Glomerular endothelial cell (primary cell): Measurements from ENCODE around the gene OLIG2. TPM values are rescaled to one million over a fixed set of nuclear protein-coding genes. Genes with fewer than 3 reads are reported as not detected.

Source experiments
- DNase-seq: peaks from one replicate; pipeline ENCODE4 v3.0.0-alpha.2; 2011; ENCODE audit warnings: low read depth, low spot score; ENCODE audit errors: extremely low read depth
- total RNA-seq: library from RNA; depleted of rRNA; stranded (reverse); fragments of >200 nt; gene quantifications from 2 replicates; pipeline ENCODE4 v1.2.3, GENCODE V29; 2015

Gene OLIG2
- total RNA-seq, 1 donor from 2014 or later = not detected

DNA sequence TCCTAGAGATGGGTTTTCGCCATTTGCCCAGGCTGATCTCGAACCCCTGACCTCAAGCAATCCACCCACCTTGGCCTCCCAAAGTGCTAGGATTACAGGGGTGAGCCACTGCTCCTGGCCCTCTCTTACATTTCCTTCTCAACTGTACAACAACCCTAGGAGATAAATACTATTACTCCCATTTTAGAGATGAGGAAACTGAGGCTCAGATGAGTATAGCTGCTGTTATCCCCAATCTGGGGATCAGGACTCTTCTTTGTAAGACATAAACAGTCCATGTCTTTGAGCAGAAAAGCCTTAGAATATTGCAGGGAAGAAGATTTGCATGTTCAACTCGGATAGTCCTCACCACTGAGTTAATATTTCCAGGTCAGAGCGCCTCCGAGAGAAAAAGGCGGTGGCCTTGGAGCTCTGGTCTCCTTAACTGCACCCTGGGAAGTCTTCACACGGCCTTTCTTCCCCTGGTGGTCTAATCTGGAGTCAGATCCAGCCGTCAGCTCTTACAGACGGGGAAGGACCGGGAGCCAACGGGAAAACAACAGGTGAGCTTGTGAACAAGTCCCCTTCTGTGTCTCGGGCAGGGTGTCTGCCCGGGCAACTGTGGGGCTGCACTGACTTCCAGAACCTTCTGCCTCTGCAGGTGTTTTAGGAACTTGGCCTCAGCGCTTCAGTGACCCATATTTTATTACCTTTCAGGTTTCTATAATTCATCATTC is 38.3 kb downstream of the OLIG2 start:
- DNase-seq = no peak

DNA sequence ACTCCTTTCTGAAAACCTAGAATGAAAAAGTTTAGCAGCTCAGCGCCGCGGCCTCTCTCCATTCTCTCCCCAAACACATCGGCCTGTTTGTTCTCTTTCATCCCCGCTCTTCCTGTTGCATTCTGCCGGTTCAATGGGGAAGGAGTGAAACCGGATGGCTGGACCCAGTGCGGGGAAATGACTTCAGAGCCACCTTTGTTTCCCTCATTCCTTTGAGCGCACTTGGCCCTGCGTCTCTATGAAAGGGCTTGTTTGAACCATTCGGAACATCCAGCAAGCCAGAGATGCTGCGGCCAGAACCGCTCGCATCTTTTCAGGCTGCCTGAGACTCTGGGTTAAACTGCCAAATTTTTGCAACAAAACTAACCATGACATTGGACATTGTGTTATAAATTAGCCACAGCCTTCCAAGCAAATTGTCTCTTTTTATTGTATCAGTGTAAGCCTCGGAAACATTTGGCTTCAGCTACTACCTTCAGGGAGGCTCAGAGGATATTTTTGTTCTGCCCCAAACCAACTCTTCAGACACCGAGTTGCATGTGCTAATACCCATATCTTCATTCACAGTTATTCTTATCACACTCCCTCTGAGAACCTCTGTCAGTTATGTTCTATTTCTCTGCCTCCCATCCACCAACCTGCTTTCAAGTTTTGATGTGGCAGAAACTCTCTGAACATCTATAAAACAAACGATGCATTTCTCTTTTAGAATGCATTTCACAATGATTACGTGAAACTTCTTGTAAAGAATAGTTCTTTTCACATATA is 39.1 kb downstream of the OLIG2 start:
- DNase-seq = no peak

DNA sequence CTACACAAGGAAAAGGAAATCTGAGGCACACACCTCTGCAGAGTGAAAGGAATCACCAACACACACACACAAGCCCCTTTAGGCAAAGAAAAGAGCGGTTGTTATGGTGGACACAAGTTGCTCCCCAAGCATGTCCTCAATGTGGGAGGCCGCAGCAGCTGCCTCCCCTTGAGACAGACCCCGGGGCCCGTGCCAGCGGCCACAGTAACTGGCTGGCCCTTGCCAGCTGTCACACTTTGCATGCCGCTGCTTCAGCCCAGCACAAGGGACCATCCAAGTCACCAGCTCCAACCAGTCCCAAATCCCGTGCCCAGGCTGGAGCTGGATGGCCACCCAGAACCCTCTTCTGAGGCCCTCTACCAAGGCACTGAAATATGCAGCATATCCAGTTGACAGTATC is 41.3 kb downstream of the OLIG2 start:
- no peak for DNase-seq

DNA sequence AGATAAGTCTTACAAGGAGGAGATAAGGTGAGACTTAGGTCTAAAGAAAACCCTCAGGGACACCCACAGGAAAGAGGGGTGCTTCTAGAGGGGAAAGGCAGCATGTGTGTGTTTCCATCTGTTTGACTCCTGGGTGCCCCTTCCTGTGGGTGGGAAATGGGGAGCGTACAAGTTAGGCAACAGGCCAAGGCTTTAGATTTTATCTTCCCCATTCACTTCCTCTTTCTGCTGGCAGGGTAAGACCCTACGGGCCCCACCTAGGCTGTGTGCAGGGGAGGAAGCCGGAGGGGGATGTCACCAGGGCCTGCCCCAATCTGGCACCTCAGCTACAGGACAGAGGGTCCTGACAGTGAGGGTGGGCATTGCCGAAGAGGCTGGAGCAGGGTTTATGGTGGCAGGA is 41.7 kb downstream of the OLIG2 start:
- DNase-seq = no peak

DNA sequence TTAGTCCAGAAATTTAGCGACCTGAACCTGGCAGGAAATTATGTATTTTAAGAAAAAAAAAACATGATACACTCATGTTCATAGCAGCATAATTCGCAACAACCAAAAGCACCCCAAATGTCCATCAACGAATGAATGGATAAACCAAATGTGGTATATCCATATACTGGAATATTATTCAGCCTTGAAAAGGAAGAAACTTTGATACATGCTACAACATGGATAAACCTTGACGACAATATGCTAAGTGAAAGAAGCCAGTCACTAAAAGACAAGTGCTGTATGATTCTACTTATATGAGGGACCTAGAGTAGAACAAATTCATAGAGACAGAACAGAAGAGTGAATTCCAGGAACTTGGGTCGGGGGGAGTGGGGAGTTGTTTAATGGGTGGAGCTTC is 43.5 kb downstream of the OLIG2 start:
- no peak for DNase-seq

DNA sequence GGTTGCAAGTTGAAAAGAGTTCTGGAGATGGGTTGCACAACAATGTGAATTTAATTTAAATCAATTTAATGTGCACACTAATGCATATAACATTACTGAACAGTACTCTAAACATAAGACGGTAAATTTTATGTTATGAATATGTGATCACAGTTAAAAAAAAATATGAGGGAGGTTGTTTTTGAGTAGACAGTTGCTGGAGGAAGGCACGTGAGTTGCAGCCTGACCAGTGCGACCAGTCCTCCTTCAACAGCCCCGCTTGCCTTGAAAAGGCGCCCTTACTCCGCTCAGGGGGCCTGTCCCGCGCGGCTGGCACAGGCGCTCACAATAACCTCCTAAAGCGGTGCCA is 43.9 kb downstream of the OLIG2 start:
- DNase-seq = no peak

DNA sequence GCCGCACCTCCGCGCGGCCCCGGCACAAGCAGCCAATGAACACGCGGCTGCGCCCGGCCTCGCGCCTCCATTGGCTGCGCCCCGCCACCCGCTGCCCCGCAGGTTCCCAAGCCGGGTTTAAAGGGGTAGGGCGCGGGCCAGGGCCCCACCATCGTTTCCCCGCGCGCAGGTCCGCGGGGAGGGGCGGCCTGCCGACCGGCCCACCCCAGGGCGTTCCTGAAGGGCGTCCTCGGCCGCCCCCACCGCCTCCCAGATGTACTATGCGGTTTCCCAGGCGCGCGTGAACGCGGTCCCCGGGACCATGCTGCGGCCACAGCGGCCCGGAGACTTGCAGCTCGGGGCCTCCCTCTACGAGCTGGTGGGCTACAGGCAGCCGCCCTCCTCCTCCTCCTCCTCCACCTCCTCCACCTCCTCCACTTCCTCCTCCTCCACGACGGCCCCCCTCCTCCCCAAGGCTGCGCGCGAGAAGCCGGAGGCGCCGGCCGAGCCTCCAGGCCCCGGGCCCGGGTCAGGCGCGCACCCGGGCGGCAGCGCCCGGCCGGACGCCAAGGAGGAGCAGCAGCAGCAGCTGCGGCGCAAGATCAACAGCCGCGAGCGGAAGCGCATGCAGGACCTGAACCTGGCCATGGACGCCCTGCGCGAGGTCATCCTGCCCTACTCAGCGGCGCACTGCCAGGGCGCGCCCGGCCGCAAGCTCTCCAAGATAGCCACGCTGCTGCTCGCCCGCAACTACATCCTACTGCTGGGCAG is 44.4 kb downstream of the OLIG2 start, which contains the start of gene OLIG1:
Gene OLIG1 (plus strand): TSS at position 148 of the 750 bp plus-strand sequence. CDS start 106 bp downstream, at position 254.
- no peak for DNase-seq

DNA sequence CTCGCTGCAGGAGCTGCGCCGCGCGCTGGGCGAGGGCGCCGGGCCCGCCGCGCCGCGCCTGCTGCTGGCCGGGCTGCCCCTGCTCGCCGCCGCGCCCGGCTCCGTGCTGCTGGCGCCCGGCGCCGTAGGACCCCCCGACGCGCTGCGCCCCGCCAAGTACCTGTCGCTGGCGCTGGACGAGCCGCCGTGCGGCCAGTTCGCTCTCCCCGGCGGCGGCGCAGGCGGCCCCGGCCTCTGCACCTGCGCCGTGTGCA is 44.9 kb downstream of the OLIG2 start:
- DNase-seq = no peak

DNA sequence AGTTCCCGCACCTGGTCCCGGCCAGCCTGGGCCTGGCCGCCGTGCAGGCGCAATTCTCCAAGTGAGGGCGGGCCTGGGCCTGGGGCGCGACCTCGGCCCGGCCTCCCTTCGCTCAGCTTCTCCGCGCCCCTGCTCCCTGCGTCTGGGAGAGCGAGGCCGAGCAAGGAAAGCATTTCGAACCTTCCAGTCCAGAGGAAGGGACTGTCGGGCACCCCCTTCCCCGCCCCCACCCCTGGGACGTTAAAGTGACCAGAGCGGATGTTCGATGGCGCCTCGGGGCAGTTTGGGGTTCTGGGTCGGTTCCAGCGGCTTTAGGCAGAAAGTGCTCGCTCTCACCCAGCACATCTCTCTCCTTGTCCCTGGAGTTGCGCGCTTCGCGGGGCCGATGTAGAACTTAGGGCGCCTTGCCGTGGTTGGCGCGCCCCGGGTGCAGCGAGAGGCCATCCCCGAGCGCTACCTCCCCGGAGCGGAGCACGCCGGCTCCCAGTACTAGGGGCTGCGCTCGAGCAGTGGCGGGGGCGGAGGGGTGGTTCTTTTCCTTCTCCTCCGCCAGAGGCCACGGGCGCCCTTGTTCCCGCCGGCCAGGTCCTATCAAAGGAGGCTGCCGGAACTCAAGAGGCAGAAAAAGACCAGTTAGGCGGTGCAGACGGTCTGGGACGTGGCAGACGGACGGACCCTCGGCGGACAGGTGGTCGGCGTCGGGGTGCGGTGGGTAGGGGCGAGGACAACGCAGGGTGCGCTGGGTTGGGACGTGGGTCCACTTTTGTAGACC is 45.4 kb downstream of the OLIG2 start:
- no peak for DNase-seq

DNA sequence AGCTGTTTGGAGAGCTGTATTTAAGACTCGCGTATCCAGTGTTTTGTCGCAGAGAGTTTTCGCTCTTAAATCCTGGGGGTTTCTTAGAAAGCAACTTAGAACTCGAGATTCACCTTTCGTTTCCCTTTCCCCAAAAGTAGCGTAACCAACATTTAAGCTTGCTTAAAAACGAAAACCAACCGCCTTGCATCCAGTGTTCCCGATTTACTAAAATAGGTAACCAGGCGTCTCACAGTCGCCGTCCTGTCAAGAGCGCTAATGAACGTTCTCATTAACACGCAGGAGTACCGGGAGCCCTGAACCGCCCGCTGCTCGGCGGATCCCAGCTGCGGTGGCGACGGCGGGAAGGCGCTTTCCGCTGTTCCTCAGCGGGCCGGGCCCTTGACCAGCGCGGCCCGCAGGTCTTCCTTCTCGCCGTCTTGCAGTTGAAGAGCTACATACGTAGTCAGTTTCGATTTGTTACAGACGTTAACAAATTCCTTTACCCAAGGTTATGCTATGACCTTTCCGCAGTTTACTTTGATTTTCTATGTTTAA is 46.1 kb downstream of the OLIG2 start:
- DNase-seq = no peak

DNA sequence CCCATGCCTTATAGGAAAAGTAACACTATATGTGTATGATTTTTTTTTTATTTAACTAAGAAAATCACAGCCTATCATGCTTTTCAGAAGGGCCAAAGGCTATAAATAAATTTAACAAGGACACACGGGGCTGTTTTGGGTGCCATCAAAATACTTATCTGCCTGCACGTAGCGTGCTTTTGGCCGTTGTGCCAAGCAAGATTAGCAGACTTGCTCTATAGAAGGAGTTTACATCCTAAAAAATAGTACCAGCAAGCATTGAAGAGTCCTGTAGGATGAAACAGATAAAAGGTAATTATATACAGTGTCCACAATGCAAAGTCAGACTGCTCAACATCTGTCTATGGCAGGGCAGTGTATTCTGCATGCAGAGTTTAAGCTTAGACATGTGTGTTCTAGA is 47.9 kb downstream of the OLIG2 start:
- no peak for DNase-seq

DNA sequence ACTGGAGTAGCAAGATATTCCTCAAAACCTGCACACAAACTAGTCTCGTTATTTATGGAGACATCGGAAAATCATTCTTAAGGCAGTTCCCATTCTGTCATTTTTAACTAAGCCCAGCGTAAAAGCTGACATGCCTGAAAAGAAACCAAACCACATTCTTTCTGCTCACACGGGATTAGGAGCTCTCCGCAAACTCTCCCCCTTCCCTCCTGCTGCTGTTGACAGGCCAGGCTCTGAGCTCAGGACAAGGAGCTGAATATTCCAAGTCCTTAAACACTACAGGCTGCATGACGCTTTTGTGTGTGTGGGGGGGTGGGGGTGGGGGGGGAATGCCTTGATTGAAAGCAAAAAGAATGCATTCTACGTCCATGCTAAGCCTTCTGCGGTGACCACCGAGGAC is 49.4 kb downstream of the OLIG2 start:
- DNase-seq = no peak

DNA sequence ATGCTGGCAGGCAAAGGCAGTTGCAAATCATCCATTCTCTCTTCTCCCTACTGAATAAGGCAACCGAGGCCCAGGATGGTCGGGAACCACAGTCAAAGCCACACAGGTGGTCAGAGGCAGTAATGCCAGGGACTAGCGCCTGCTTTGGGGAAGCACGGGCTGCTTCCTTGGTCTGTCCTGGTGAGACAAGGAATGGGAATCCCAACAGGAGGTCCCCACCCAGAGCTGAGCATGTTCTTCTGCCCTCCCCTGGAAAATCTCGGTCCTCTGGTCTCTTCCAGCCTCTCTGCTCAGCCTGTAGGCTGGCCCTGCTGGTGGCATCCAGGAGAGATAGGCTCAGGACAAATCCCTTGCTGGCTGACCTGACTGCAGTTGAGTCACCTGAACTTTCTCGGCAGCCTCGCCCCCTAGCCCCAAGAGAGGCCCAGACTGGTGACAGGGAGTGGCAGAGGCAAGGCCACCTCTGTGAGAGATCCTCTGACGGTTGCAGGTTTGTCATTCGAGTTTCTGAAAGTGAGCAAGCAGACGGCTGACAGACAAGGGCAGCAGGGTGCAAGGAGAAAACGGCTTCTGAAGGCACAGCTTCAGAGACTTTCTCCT is 50.0 kb downstream of the OLIG2 start:
- no peak for DNase-seq

DNA sequence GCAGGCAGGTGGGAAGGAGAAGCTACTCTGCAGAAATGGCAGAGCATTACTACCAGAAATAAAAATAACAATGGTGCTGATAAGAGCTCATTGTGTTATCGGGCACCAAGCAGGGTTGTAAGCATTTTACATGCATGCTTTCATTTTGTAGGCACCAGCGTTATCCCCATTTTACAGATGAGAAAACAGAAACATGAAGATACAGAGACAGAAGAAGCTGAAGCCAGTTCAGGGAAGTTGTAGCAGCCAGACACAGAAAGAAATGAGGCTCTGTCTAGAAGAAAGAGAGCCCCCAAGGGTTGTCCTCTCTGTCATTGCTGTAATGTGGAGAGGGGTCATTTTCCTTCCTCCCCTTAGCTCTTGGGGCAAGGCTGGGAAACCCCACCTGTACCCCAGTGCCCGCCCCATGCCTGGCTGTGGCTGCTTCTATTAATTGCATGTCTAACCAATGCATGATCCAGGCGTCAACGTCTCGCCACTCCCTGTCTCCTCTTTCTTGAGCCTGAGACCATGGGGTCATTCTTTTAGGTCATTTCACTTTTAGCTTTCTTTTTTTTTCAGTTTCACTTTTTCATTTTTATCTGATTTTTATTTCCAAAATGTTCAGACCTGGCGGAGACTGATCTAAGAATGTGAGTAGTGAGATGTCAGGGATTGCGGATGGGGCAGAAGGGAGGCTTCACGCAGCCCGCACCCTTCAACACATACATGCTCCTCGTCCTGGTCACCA is 51.0 kb downstream of the OLIG2 start:
- DNase-seq = no peak

Other genes with a start within 250 kb of the OLIG2 start
- gene OLIG1, start 44.2 kb downstream of the OLIG2 start, total RNA-seq = not detected in 2 replicates
- 19.5 and 20.3 TPM in 2 replicates for gene IFNAR2, start 204.0 kb downstream of the OLIG2 start, total RNA-seq
- 48.8 and 49.8 TPM in 2 replicates for gene IL10RB, start 240.4 kb downstream of the OLIG2 start, total RNA-seq